ENCODE measurements around the gene CARTPT.

- no peak for TF ChIP-seq ATF2 (CRISPR knock-in tag; IDR thresholded peaks at IDR 0.05; ENCODE audit: borderline replicate concordance, low read depth)
- no peak for TF ChIP-seq CTCF (IDR thresholded peaks at IDR 0.05)
- no peak for TF ChIP-seq PREB (CRISPR knock-in tag; IDR thresholded peaks at IDR 0.05; ENCODE audit: borderline replicate concordance)
Measured at GRCh38 chr5:71727978-71728377, 8.9 kb downstream of the CARTPT start.

All from WTC11 (cell line).